GM10266 (cell line): Measurements from ENCODE around the gene TIPRL.
"Not testable (repeated sequence)": the region's sequence is repeated elsewhere in the genome, so short reads cannot be mapped to it uniquely, and the experiment has no call there.

ENCODE experiments used
- DNase-seq: peaks from one replicate; pipeline ENCODE4 v3.0.0; 2012; ENCODE audit errors: extremely low spot score
- TF ChIP-seq, protein P1 (sequence below): IDR thresholded peaks from 2 replicates; pipeline ENCODE4 v1.5.1; 2012; ENCODE audit warnings: mild to moderate bottlenecking, low read depth; ENCODE audit not compliant: control insufficient read depth, insufficient read depth; ENCODE audit errors: missing control alignments

The TIPRL gene

DNA sequence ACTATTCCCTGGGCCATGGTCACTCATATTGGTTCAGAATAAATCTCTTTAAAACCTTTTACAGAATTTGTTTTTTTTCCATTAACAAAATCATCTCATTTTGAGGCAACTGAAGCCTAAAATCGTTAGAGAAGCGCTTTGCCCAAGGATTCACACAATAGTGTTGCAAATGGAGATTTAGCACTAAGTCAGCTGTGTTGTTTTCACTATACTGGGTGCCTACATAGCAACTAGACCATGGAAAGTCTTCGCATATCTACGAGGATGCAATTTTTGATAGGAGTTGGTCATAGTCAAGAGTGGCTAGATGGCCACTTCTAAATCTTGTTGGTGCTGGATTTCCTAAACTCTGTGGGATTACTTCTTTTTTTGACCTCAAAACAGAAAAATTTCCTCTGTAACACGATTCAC, 530 bp upstream of the TIPRL start:
- no peak for DNase-seq
- TF ChIP-seq, protein P1, sequence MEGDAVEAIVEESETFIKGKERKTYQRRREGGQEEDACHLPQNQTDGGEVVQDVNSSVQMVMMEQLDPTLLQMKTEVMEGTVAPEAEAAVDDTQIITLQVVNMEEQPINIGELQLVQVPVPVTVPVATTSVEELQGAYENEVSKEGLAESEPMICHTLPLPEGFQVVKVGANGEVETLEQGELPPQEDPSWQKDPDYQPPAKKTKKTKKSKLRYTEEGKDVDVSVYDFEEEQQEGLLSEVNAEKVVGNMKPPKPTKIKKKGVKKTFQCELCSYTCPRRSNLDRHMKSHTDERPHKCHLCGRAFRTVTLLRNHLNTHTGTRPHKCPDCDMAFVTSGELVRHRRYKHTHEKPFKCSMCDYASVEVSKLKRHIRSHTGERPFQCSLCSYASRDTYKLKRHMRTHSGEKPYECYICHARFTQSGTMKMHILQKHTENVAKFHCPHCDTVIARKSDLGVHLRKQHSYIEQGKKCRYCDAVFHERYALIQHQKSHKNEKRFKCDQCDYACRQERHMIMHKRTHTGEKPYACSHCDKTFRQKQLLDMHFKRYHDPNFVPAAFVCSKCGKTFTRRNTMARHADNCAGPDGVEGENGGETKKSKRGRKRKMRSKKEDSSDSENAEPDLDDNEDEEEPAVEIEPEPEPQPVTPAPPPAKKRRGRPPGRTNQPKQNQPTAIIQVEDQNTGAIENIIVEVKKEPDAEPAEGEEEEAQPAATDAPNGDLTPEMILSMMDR, result no peak

GRCh38 chr1:168179438-168180147, 831 bp downstream of the TIPRL start:
- TF ChIP-seq, protein P1, result no peak
- DNase-seq, result peak; percentile 34

DNA sequence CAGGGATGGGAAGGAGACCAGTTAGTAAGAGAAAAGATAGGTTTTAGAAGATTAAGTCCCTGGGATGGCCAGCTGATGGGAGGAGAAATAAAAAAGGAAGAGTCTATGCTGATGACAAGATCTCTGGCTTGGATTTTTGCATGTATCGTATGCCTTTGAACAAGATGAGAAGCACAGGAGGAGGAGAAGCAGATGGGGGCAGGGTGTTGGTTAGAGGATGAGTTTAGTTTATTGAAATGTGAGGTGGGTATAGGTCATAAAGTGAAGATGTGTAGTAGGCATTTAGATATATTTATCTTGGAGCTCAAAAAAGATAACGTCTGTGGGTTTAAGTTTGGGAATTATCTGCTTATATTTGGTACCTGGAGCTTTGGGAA, 1.4 kb downstream of the TIPRL start:
- no peak for DNase-seq
- TF ChIP-seq, protein P1, result no peak

- not testable (repeated sequence) for DNase-seq
Measured at GRCh38 chr1:168181063-168181720, 2.4 kb downstream of the TIPRL start.

DNA sequence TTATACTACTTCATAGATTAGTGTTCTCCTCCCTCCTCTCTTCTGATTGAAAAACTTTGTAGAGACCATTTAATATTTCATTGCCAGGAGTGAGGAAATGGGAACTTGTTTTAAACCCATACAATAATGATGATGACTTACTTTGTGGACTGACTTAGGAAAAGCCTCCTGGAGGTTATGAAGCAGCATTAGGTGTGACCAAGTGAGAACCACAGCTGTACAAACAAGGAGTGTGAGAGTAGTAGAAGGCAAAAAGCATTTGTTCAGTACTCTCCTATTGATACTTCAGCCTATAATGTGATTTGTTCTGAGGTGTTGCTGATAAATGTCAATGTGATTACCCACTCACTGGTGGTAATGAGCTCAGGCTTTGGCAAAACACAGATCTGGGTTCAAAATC, 8.4 kb downstream of the TIPRL start:
- TF ChIP-seq, protein P1, result no peak

GRCh38 chr1:168190403-168190802, 11.6 kb downstream of the TIPRL start:
- TF ChIP-seq, protein P1, result no peak
- no peak for DNase-seq

More for the DNA sequence above, 8.4 kb downstream of the TIPRL start:
- DNase-seq, result no peak

- DNase-seq, result no peak
- TF ChIP-seq, protein P1, result no peak
Measured at GRCh38 chr1:168195199-168196135, 16.7 kb downstream of the TIPRL start.
